Central memory CD8-positive, alpha-beta T cell (primary cell): Measurements from ENCODE around the gene TPT1.
"Not testable (repeated sequence)": the region's sequence is repeated elsewhere in the genome, so short reads cannot be mapped to it uniquely, and the experiment has no call there.

Experiments
- ATAC-seq: fragments of 150-1000 bp; cut with Tn5 transposase; replicated peaks from 2 replicates; pipeline ENCODE4 v1.10.0; 2022; ENCODE audit warnings: mild to moderate bottlenecking, moderate FRiP score, moderate number of reproducible peaks; ENCODE audit not compliant: poor library complexity, severe bottlenecking; ENCODE audit errors: extremely low read depth
- DNase-seq, 2 donors: peaks; one replicate each; pipeline ENCODE4 v3.0.0; 2021; ENCODE audit warnings: low spot score in 2 of 2
- H3K27ac Mint-ChIP-seq: one replicate; pipeline ENCODE4 v1.8.0; 2022; ENCODE audit warnings: low read depth, mild to moderate bottlenecking, moderate library complexity, mixed read lengths
- H3K27me3 Mint-ChIP-seq: one replicate; pipeline ENCODE4 v1.8.0; 2022; ENCODE audit warnings: mixed read lengths
- H3K36me3 Mint-ChIP-seq: one replicate; pipeline ENCODE4 v1.8.0; 2022; ENCODE audit warnings: mild to moderate bottlenecking, moderate library complexity, mixed read lengths; ENCODE audit not compliant: insufficient read depth
- H3K4me1 Mint-ChIP-seq: one replicate; pipeline ENCODE4 v1.8.0; 2022; ENCODE audit warnings: mixed read lengths
- H3K4me3 Mint-ChIP-seq: one replicate; pipeline ENCODE4 v1.8.0; 2022; ENCODE audit warnings: mild to moderate bottlenecking, moderate library complexity, mixed read lengths
- H3K9me3 Mint-ChIP-seq: one replicate; pipeline ENCODE4 v1.8.0; 2022; ENCODE audit warnings: mixed read lengths

The TPT1 gene

DNA sequence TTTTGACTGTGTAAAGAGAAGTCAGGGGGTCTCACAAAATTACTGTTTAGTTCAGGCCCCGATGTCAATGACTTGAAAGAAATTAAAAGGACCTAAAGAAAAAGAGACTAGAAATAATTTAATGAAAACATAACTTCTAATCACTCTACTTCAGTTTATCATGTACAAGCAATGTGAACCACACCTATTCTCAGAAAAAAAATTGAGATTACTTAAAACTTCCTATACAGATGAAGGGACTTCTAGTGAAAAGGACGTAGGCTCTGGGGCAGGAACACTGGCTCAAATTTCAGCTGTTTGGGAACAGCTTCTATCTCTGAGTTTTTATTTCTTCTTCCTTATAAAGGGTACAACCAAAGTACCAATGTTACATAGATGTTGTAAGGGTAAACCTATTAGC, 38.0 kb downstream of the TPT1 start:
- Mint-ChIP-seq H3K4me1 (peaks cover 22% of the 10 kb centered on the region), H3K27ac (no peak overlapping the region), H3K4me3 (no peak overlapping the region), H3K9me3 (no peaks in the 10 kb centered on the region), H3K27me3 (peaks cover 10% of the 10 kb centered on the region), H3K36me3 (peaks cover 5% of the 10 kb centered on the region)
- ATAC-seq (no peak), DNase-seq (no peak)

DNA sequence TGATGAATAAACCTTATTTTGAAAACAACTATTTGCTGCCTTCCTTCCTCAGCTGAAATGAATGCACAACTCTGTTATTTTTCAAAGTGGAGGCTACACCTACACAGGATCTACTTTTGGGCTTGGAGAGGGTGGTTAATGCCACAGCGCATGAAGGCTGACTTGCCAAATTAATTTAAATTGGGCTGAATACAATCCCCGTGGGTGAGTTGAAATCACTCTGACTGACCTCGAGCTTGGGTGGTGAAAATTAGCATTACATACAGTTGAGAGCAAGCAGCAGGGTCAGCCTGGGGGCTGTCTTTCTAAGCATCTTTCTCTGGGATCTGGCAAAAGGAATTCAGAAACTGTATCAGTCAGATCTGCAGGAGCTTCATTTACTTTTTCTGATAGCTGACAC, 38.5 kb downstream of the TPT1 start:
- ATAC-seq = no peak
- Mint-ChIP-seq H3K4me3 (no peak overlapping the region), H3K4me1 (peaks cover 27% of the 10 kb centered on the region), H3K9me3 (no peaks in the 10 kb centered on the region), H3K36me3 (peaks cover 5% of the 10 kb centered on the region), H3K27me3 (peaks cover 10% of the 10 kb centered on the region), H3K27ac (no peak overlapping the region)
- no peak for DNase-seq

DNA sequence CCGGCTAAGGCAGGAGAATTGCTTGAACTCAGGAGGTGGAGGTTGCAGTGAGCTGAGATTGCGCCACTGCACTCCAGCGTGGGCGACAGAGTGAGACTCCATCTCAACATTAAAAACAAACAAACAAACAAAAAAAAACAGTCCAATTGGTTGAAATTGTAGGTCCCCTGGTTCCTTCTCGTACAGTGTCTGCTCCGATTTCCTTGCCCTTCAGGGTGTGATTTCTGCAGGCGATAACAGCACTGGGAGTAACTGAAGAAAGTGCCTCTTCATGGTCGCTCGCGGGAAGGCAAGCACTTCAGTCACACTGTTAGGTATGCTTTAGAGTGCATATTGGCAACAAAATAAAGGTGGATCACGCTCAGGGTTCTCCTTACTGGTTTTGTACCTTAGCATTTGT, 39.7 kb downstream of the TPT1 start:
- DNase-seq (no peak), ATAC-seq (no peak)
- H3K36me3 Mint-ChIP-seq = peaks cover 4% of the 10 kb centered on the region
- no peak overlapping the region for H3K27ac Mint-ChIP-seq
- H3K27me3 Mint-ChIP-seq = peaks cover 10% of the 10 kb centered on the region
- peaks cover 36% of the 10 kb centered on the region for H3K4me1 Mint-ChIP-seq
- H3K4me3 Mint-ChIP-seq = no peak overlapping the region
- no peaks in the 10 kb centered on the region for H3K9me3 Mint-ChIP-seq

DNA sequence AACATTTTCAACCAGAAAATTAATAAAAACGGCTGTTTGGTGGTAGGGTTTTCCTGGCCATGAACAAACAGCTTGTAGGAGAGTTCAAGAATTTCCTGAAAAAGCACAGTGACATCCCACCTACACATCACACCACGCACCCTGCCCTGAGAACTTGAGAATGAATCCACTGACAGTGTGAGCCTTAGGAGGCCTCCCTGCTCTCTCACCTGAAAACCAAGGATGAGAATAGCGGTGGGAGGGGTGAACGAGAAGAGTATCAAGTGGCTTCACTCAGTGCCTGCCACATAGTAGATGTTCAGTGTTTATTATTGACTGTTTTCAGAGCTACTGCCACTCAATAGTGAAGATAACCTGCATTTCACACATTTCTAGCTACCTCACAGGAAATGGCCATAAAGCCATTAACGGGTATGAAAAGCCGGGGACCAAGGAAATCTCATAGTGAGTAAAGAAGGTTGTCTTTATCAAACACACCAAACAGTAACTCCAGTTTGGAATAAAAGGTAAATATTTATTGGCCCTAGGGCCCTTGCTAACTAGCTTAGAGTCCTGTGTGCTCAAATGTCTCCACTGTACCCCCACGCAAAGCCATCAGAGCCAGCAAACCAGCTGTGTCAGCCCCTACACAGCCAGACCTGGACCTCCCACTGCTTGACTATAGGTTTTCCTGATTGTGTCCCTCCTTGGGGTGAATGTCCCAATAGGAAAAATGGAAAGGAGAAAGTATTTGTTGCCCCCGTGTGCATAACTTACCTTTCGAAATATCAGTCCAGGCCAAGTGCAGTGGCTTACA, 40.6 kb downstream of the TPT1 start:
- H3K4me1 Mint-ChIP-seq = peaks cover 39% of the 10 kb centered on the region
- H3K36me3 Mint-ChIP-seq = peaks cover 2% of the 10 kb centered on the region
- H3K27ac Mint-ChIP-seq = no peak overlapping the region
- H3K4me3 Mint-ChIP-seq = no peak overlapping the region
- no peak for ATAC-seq
- H3K9me3 Mint-ChIP-seq = no peaks in the 10 kb centered on the region
- H3K27me3 Mint-ChIP-seq = peaks cover 10% of the 10 kb centered on the region
- no peak for DNase-seq

DNA sequence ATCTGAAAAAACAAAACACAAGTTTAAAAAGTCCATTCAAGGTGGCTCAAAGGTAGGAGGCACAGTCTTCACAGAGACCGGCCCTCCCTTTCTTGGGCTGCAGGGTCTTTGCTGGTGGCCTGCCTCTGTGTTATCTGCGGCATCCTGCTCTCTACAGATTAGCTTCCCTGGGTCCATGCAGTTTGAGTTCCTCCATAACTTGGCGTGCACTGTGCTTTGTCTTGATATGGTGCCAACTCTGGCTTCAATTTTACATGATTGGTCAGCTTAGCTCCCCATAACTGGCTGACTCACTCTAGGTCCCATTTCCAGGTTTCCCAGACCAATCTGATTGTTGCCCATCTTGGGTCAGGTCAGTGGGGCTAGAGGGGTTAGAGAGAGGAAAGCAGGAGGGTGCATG, 41.8 kb downstream of the TPT1 start:
- ATAC-seq (no peak), DNase-seq (no peak)
- H3K9me3 Mint-ChIP-seq = no peaks in the 10 kb centered on the region
- H3K27ac Mint-ChIP-seq = no peak overlapping the region
- peaks cover under 1% of the 10 kb centered on the region for H3K36me3 Mint-ChIP-seq
- H3K4me3 Mint-ChIP-seq = no peak overlapping the region
- peaks cover 39% of the 10 kb centered on the region for H3K4me1 Mint-ChIP-seq
- H3K27me3 Mint-ChIP-seq = peaks cover 6% of the 10 kb centered on the region

DNA sequence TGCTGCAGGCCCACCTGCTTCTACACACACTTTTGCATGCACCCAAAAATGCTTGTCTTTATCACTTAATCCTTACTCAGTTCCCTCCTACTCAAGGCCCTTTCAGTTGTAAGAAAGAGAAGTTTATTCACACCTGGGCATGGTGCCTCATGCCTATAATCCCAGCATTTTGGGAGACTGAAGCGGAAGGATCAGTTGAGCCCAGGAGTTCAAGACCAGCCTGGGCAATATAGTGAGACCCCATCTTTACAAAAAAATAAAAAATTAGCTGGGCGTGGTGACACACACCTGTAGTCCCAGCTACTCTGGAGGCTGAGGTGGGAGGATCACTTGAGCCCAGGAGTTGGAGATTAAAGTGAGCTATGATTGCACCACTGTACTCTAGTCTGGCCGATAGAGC, 42.4 kb downstream of the TPT1 start:
- DNase-seq, ATAC-seq, H3K27ac Mint-ChIP-seq, H3K36me3 Mint-ChIP-seq, H3K27me3 Mint-ChIP-seq, H3K9me3 Mint-ChIP-seq, H3K4me3 Mint-ChIP-seq: not testable (repeated sequence)
- peaks cover 39% of the 10 kb centered on the region for H3K4me1 Mint-ChIP-seq

DNA sequence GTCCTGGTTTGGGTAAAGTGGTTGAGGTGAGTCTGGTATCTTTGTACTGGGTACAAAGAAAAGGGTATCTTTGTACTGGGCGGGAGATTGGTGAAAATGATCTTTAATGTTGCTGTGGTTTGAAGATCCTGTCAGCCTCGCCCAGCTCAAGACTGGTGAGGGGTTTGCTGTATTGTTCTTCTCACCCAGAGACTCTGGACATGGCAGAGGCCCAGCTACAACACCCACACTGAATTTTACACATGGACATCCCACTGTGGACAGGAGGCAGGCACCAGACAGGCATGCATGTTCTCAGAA, 42.8 kb downstream of the TPT1 start:
- peaks cover 39% of the 10 kb centered on the region for H3K4me1 Mint-ChIP-seq
- H3K9me3 Mint-ChIP-seq = no peaks in the 10 kb centered on the region
- no peak overlapping the region for H3K4me3 Mint-ChIP-seq
- ATAC-seq (no peak), DNase-seq (no peak)
- peak overlapping the region; percentile 47 for H3K27ac Mint-ChIP-seq
- no peaks in the 10 kb centered on the region for H3K36me3 Mint-ChIP-seq
- no peaks in the 10 kb centered on the region for H3K27me3 Mint-ChIP-seq

DNA sequence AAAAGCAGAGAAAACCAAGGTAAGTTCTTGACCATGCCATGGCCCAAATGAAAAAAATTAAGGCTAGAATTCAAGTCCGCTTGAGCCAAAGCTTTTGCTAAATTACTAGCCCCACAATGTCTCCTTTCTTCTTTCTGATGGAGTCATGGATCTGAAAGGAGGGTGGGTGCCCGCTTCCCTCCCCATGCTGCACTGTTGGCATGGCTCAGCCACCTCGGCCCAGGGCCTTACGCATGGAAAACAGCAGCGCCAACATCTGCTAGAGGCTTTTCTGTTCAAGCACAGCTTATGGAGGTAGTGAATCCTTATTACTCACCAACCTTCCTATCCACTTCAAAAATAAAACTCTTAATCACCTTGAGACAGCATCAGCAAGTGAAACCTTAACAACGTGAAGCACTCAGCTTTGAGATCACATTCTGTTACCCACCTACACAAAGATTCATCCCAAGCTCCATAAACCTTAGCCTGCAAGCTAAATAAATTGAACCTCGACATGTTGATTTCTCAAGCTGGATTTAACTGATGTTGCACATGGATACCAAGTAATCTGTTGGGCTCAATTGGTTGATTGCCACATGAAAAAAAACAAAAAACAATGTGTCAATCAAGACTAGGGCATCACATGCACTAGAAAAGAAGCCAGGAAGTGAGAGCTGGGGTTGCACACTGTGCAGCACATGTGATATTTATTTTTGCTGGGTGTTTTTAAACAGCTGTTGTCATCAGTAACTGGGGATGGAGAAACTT, 43.4 kb downstream of the TPT1 start:
- no peak overlapping the region for H3K4me3 Mint-ChIP-seq
- peak; percentile 80 for ATAC-seq
- no peak for DNase-seq
- no peaks in the 10 kb centered on the region for H3K27me3 Mint-ChIP-seq
- H3K4me1 Mint-ChIP-seq = peaks cover 39% of the 10 kb centered on the region
- peak overlapping the region; percentile 47 for H3K27ac Mint-ChIP-seq
- H3K36me3 Mint-ChIP-seq = no peaks in the 10 kb centered on the region
- no peaks in the 10 kb centered on the region for H3K9me3 Mint-ChIP-seq

DNA sequence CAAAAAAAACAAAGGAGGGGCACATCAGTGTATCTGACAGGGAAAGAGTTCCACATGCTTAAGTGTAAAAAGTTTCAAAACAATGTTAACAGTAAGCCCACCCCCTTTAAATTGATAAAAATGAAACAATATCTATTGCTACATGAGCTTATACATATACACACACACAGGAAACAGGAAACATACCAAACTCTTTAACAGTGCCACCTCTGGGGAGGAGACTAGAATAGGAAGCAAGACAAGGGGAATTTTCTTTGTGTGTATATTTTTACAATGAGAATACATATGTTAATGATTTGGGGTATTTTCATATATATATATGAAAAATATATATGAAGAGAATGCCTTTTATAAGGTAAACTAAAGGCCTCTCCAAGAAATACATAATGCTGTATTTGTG, 44.7 kb downstream of the TPT1 start:
- no peak for DNase-seq
- Mint-ChIP-seq H3K9me3 (no peaks in the 10 kb centered on the region), H3K36me3 (no peaks in the 10 kb centered on the region), H3K4me3 (no peak overlapping the region), H3K27me3 (no peaks in the 10 kb centered on the region), H3K4me1 (peaks cover 39% of the 10 kb centered on the region), H3K27ac (peak overlapping the region; percentile 15)
- no peak for ATAC-seq

DNA sequence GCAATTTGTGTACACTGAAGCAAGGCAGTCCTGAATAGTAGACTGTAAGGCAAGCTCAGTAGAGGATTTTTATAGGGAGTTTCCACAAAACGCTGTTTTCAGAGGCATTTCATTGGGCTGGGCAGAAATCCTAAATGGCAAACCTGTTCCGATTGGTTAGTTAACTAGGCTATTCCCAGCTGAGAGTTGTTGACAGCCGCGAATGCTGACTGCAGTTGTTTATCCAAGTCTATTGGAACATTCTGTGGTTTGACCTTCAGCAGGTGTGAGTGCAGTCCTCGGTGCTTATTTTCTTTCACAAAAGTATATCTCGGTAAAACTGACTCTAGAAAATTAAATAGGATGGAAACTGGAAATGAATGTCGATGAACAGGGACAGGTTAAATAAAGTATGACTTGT, 45.4 kb downstream of the TPT1 start:
- H3K27ac Mint-ChIP-seq = no peak overlapping the region

DNA sequence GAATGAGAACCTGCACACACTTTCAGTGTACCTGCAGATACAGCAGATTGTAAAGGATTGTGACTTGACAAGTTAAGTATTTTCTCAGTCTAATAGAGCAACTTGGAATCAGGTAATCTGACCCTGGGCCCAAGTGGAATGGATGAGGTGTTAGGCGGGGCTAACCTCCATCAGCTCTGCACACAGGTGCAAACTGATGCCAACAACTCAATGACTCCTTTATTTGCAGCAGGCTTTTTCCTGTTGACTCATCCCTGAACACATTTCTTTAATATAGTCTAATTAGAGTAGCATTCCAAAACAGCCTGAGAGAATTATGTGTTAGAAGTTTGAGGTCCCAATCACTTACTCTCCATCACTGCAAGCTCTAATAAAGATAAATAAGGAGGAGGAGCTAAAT, 48.8 kb downstream of the TPT1 start:
- H3K9me3 Mint-ChIP-seq = no peaks in the 10 kb centered on the region
- H3K4me1 Mint-ChIP-seq = peaks cover 11% of the 10 kb centered on the region
- no peaks in the 10 kb centered on the region for H3K27me3 Mint-ChIP-seq
- no peak overlapping the region for H3K27ac Mint-ChIP-seq
- peaks cover 7% of the 10 kb centered on the region for H3K36me3 Mint-ChIP-seq
- no peak for ATAC-seq
- no peak for DNase-seq
- no peak overlapping the region for H3K4me3 Mint-ChIP-seq

More for the DNA sequence above, 45.4 kb downstream of the TPT1 start:
- Mint-ChIP-seq H3K27me3 (no peaks in the 10 kb centered on the region), H3K36me3 (peaks cover under 1% of the 10 kb centered on the region), H3K4me3 (no peak overlapping the region), H3K9me3 (no peaks in the 10 kb centered on the region), H3K4me1 (peaks cover 36% of the 10 kb centered on the region)
- DNase-seq (no peak), ATAC-seq (no peak)

DNA sequence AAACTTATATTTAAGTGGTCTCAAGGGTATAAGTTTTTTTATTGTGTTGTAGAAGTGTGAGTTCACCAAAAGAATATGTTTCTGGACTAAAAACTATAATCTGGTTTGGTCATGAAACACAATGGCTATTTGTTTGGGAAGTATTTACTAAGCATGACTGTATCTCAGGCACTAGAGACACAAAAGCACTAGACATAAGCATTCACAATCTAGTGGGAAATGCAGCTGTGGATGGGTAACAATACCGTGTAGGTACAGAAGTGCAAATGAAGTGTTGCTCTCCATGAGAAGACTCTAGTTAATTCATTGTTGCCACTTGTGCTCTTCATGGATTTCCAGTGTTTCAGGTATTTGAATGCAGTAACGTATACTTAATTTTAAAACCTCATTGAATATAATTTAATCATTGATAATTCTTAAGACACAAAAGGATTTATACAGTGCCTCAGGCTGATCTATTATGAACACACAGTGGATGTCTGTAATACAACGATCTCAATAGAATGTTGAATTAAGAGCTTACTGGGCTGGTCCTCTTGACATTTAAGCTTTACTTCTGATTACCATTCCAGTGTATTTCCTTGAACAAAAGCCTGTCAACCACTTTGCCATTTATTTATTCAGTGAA, 50.9 kb downstream of the TPT1 start:
- no peaks in the 10 kb centered on the region for H3K9me3 Mint-ChIP-seq
- H3K36me3 Mint-ChIP-seq = peaks cover 12% of the 10 kb centered on the region
- H3K4me1 Mint-ChIP-seq = no peaks in the 10 kb centered on the region
- ATAC-seq (no peak), DNase-seq (no peak)
- H3K27ac Mint-ChIP-seq = no peak overlapping the region
- H3K4me3 Mint-ChIP-seq = no peak overlapping the region
- H3K27me3 Mint-ChIP-seq = no peaks in the 10 kb centered on the region
